ENCODE measurements around the gene CARMIL3. TPM values are rescaled to one million over a fixed set of nuclear protein-coding genes. Genes with fewer than 3 reads are reported as not detected.

The CARMIL3 gene
- total RNA-seq, 4 donors from 2014 or later, result 0.42 to 0.60 (median 0.44) TPM; not detected in 1

GRCh38 chr14:24077086-24077485 lies 25.3 kb downstream of the CARMIL3 start:
- Histone ChIP-seq H3K4me3 (no peak overlapping the region), H3K27ac (no peak overlapping the region), H3K9me3 (no peaks in the 10 kb centered on the region), H3K27me3 (peaks cover 0 to 61% of the 10 kb centered on the region in 2 donors), H3K4me1 (peaks cover 0 to 14% (median 3%) of the 10 kb centered on the region in 4 donors), H3K36me3 (no peaks in the 10 kb centered on the region)
- no peak for DNase-seq (ENCODE audit: low spot score in 2 of 2)
- TF ChIP-seq CTCF (IDR thresholded peaks at IDR 0.05), result no peak
- no peak for TF ChIP-seq EP300 (IDR thresholded peaks at IDR 0.05)
- TF ChIP-seq POLR2A (IDR thresholded peaks at IDR 0.05), result no peak
- 89 to 95% methylated on average over 23 of the region's 23 CpGs for WGBS, 2 donors

DNA sequence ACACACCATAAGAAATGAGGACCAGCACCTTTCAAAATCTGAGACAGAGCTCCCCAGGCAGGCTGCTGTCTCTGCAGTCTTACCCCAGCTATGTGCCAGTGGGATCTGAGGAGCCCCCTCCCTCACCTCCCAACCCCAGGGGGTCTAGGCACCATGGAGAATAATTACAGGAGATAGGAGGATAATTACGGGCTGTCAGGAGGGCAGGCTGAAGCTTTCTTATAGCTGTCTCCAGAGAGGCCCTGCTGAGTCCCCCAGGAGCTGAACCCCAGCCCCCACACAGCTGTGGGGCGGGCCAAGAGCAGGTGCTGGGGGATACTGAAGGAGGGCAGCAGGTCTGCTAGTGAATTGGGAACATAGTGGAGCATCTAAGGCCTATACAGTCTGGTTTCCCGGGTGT lies 26.3 kb downstream of the CARMIL3 start:
- WGBS, 2 donors, result 63 to 70% methylated on average over 3 of the region's 3 CpGs
- no peaks in the 10 kb centered on the region for H3K36me3 ChIP-seq
- no peaks in the 10 kb centered on the region for H3K9me3 ChIP-seq
- TF ChIP-seq POLR2A (IDR thresholded peaks at IDR 0.05) (no peak), CTCF (IDR thresholded peaks at IDR 0.05) (no peak), EP300 (IDR thresholded peaks at IDR 0.05) (no peak)
- no peak for DNase-seq (ENCODE audit: low spot score in 2 of 2)
- peaks cover 0 to 14% (median 3%) of the 10 kb centered on the region in 4 donors for H3K4me1 ChIP-seq
- H3K27me3 ChIP-seq, result peaks cover 0 to 51% of the 10 kb centered on the region in 2 donors
- no peak overlapping the region for H3K4me3 ChIP-seq
- H3K27ac ChIP-seq, result no peak overlapping the region

GRCh38 chr14:24079491-24080141 lies 27.8 kb downstream of the CARMIL3 start:
- no peak for DNase-seq (ENCODE audit: low spot score in 2 of 2)
- WGBS, 2 donors, result 87 to 89% methylated on average over 9 of the region's 9 CpGs

DNA sequence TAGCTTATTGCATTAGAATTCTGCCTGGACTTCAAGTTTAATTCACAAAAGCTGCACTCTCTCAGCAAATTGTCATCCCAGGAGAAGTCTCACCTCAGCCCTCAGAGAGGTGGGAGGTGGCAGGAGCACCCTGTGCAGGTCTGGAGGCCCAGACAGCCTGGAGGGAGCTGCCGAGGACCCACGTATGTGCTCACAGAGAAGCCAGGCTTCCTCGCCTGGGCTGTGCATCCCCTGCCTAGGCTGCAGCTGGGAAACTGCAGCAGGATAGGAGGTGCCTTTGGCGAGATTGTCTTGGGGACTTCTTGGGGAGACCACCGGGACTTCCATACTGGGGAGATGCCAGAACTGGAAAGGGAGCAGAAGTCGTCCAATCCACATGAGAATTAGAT lies 28.3 kb downstream of the CARMIL3 start:
- no peaks in the 10 kb centered on the region for H3K9me3 ChIP-seq
- no peaks in the 10 kb centered on the region for H3K36me3 ChIP-seq
- H3K4me1 ChIP-seq, result peaks cover 0 to 14% (median 3%) of the 10 kb centered on the region in 4 donors
- H3K4me3 ChIP-seq, result no peak overlapping the region
- whole genome bisulfite sequencing, 2 donors, result 83 to 88% methylated on average over 6 of the region's 6 CpGs
- H3K27me3 ChIP-seq, result peaks cover 0 to 40% of the 10 kb centered on the region in 2 donors
- no peak for DNase-seq (ENCODE audit: low spot score in 2 of 2)
- no peak for TF ChIP-seq POLR2A (IDR thresholded peaks at IDR 0.05)
- no peak for TF ChIP-seq CTCF (IDR thresholded peaks at IDR 0.05)
- no peak for TF ChIP-seq EP300 (IDR thresholded peaks at IDR 0.05)
- H3K27ac ChIP-seq, result no peak overlapping the region

More at GRCh38 chr14:24079491-24080141, 27.8 kb downstream of the CARMIL3 start:
- Histone ChIP-seq H3K4me1 (peaks cover 0 to 14% (median 3%) of the 10 kb centered on the region in 4 donors), H3K9me3 (no peaks in the 10 kb centered on the region), H3K36me3 (no peaks in the 10 kb centered on the region), H3K4me3 (no peak overlapping the region), H3K27me3 (peaks cover 0 to 44% of the 10 kb centered on the region in 2 donors), H3K27ac (no peak overlapping the region)
- TF ChIP-seq POLR2A (IDR thresholded peaks at IDR 0.05) (no peak), EP300 (IDR thresholded peaks at IDR 0.05) (no peak), CTCF (IDR thresholded peaks at IDR 0.05) (no peak)

DNA sequence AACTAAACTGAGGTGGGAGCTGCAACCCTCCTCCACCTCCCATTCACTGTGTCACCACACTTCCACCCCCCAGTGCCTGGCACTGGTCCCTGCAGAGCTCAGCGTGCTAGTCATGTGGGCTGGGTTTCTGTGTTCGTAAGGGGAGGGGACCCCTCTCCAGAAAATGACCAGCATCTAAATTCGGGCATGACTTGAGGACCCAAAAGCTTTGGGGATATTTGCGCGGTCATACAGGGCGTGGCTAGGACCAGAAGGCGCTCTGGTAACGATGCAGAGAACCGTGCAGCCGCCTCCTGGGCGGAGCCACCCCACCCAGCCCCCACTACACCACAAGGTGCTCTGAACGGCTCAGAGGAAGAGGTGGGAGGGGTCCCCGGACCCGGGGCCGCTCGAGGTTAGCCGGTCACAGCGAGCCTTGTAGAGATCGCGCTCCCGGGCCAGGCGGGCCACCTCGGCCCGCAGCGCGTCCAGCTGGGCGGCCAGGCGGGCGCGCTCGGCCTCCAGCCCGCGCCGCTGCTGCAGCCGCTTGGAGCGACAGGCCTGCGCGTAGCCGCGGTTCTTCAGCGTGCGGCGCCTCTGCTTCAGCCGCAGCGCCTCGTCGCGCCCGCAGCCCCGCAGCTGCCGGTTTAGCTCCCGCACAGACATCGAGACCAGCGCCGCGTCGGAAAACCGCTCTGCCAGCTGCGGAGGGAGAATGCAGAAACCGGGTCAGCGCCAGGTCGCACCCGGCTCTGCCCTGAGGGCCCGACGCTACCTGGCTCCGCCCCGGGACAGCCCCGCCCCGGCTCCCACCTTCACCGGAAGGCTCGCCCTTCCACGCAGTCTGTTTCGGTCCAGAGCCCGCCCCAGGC lies 29.3 kb downstream of the CARMIL3 start:
- Histone ChIP-seq H3K9me3 (no peaks in the 10 kb centered on the region), H3K27ac (peak overlapping the region in 2 of 4 donors; percentile 53 to 82), H3K27me3 (peaks cover 0 to 40% of the 10 kb centered on the region in 2 donors), H3K4me1 (peaks cover 0 to 14% (median 3%) of the 10 kb centered on the region in 4 donors), H3K4me3 (peak overlapping the region; percentile 32 to 67 (median 50)), H3K36me3 (no peaks in the 10 kb centered on the region)
- TF ChIP-seq CTCF (IDR thresholded peaks at IDR 0.05) (no peak), POLR2A (IDR thresholded peaks at IDR 0.05) (no peak), EP300 (IDR thresholded peaks at IDR 0.05) (no peak)
- WGBS, 2 donors, result 0% methylated on average over 20 to 56 of the region's 74 CpGs
- no peak for DNase-seq (ENCODE audit: low spot score in 2 of 2)
